ENCODE measurements around the gene KDM6A. TPM values are rescaled to one million over a fixed set of nuclear protein-coding genes. Genes with fewer than 3 reads are reported as not detected.

KDM6A gene
- 18.6 and 24.9 TPM in 2 replicates for total RNA-seq

GRCh38 chrX:44872821-44873414 lies at the start of gene KDM6A:
Gene KDM6A, plus strand, starts transcription at chrX:44873188. Its CDS starts 364 bp downstream, at chrX:44873552.

GRCh38 chrX:44843753-44844152 lies 29.2 kb upstream of the KDM6A start, which contains the start of gene DUSP21:
Gene DUSP21, plus strand, starts transcription at chrX:44844021. Its CDS starts 112 bp downstream, at chrX:44844133.

Other genes with a start within 250 kb of the KDM6A start
- not detected in 2 replicates for gene DUSP21, start 29.2 kb upstream of the KDM6A start, total RNA-seq

Data from smooth muscle cell of the umbilical artery (primary cell).